ENCODE data around the gene GTPBP3. TPM values are rescaled to one million over a fixed set of nuclear protein-coding genes. Genes with fewer than 3 reads are reported as not detected.

Gene GTPBP3
- polyA plus RNA-seq, 3 donors = 1.0 to 22.0 (median 1.7) TPM

DNA sequence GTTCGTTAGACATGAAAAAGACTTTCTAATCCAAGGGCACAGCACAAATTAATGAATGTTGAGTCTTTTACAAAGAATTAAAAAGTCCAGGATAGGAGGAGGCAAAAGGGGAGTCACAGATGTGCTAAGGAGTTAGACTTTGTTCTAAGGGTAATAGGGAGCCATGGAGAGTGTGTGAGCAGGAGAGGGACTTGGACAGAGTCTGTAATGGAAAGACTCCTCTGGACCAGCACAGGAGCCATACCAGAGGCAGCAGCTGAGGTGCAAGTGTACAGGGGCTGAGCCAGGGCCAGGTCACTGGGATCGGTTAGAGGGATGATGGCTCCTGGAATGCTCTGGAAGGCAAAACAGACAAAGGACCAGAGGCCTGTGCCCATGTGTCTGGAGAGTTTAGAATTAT lies 10.5 kb downstream of the GTPBP3 start:
- Histone ChIP-seq H3K27me3 (ENCODE audit: control insufficient read depth in 2 of 2, insufficient read depth in 2 of 2, low read length in 2 of 2) (peaks cover 0 to 19% of the 10 kb centered on the region in 2 donors), H3K9me3 (replicated peaks in 1 of 2; ENCODE audit: control insufficient read depth in 1 of 2, insufficient read depth in 1 of 2, low read length in 2 of 2) (no peaks in the 10 kb centered on the region), H3K79me2 (ENCODE audit: insufficient read depth, low read length) (no peaks in the 10 kb centered on the region), H4K20me1 (ENCODE audit: insufficient read depth, low read length) (no peaks in the 10 kb centered on the region), H3K4me2 (replicated peaks; ENCODE audit: extremely low read depth, low read length, poor library complexity, severe bottlenecking) (no peak overlapping the region), H3K36me3 (replicated peaks in 1 of 2; ENCODE audit: control insufficient read depth in 1 of 2, insufficient read depth in 2 of 2, low read length in 2 of 2) (no peaks in the 10 kb centered on the region), H2AFZ (ENCODE audit: insufficient read depth, low read depth, low read length, poor library complexity, severe bottlenecking) (no peak overlapping the region), H3K4me3 (replicated peaks in 1 of 3; ENCODE audit: low read depth in 2 of 3, low read length in 3 of 3) (no peak overlapping the region), H3K9ac (ENCODE audit: insufficient read depth, low read length, poor library complexity, severe bottlenecking) (no peak overlapping the region), H3K27ac (ENCODE audit: low read depth in 1 of 2, low read length in 2 of 2) (no peak overlapping the region), H3K4me1 (ENCODE audit: control insufficient read depth in 1 of 2, insufficient read depth in 2 of 2, low read length in 2 of 2) (peaks cover 5 to 6% of the 10 kb centered on the region in 2 donors)
- intact Hi-C loops (cut with micrococcal nuclease) = loop anchor here in 1 of 2 donors (5.0 kb wide), 1 partner anchor 39 kb away; no protein-coding TSS in a partner anchor
- 100% methylated on average over 1 of the region's 2 CpGs for WGBS (ENCODE audit: insufficient coverage)
- TF ChIP-seq, protein P1, sequence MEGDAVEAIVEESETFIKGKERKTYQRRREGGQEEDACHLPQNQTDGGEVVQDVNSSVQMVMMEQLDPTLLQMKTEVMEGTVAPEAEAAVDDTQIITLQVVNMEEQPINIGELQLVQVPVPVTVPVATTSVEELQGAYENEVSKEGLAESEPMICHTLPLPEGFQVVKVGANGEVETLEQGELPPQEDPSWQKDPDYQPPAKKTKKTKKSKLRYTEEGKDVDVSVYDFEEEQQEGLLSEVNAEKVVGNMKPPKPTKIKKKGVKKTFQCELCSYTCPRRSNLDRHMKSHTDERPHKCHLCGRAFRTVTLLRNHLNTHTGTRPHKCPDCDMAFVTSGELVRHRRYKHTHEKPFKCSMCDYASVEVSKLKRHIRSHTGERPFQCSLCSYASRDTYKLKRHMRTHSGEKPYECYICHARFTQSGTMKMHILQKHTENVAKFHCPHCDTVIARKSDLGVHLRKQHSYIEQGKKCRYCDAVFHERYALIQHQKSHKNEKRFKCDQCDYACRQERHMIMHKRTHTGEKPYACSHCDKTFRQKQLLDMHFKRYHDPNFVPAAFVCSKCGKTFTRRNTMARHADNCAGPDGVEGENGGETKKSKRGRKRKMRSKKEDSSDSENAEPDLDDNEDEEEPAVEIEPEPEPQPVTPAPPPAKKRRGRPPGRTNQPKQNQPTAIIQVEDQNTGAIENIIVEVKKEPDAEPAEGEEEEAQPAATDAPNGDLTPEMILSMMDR (IDR thresholded peaks at IDR 0.05) = no peak
- DNase-seq = no peak
- H3K4me3 Mint-ChIP-seq = peak overlapping the region in 1 of 2 donors; percentile 57
- H3K27me3 Mint-ChIP-seq (ENCODE audit: low read depth in 3 of 3) = peaks cover 16 to 50% (median 39%) of the 10 kb centered on the region in 3 donors
- H3K27ac Mint-ChIP-seq = no peak overlapping the region
- peaks cover 0 to under 1% of the 10 kb centered on the region in 2 donors for H3K36me3 Mint-ChIP-seq
- H3K4me1 Mint-ChIP-seq = peaks cover 17% of the 10 kb centered on the region
- H3K9me3 Mint-ChIP-seq = peaks cover 0 to 3% (median 0%) of the 10 kb centered on the region in 7 donors

DNA sequence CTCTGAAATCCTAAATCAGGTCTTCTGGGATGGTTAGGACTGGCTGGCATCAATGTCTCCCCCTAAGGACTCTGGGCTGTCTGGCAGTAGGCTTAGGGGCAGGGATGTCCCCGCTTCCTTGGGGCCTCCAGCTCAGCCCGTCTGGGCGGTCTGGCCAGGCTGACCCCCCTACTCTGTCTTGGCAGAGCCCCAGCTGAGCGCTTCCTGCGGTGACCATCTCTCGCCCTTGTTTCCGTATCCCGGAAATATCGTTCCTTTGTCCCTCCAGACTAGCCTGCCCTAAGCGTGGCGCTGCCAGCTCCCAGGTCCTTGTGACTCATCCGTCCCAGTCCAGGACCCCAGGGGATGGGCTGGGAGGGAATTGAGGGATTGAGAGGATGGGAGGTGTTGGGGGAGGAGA lies 11.3 kb downstream of the GTPBP3 start:
- intact Hi-C loops (cut with micrococcal nuclease) = loop anchor here in 1 of 2 donors (5.0 kb wide), 1 partner anchor 39 kb away; no protein-coding TSS in a partner anchor
- H3K27ac Mint-ChIP-seq = no peak overlapping the region
- H3K36me3 Mint-ChIP-seq = no peaks in the 10 kb centered on the region

More for the DNA sequence above, 11.3 kb downstream of the GTPBP3 start:
- H3K4me1 Mint-ChIP-seq = peaks cover 21% of the 10 kb centered on the region
- H3K27me3 Mint-ChIP-seq (ENCODE audit: low read depth in 3 of 3) = peaks cover 16 to 56% (median 40%) of the 10 kb centered on the region in 3 donors
- peaks cover 0 to 3% (median 0%) of the 10 kb centered on the region in 7 donors for H3K9me3 Mint-ChIP-seq
- 0% methylated on average over 8 of the region's 12 CpGs for WGBS (ENCODE audit: insufficient coverage)
- Histone ChIP-seq H3K36me3 (replicated peaks in 1 of 2; ENCODE audit: control insufficient read depth in 1 of 2, insufficient read depth in 2 of 2, low read length in 2 of 2) (no peaks in the 10 kb centered on the region), H3K27me3 (ENCODE audit: control insufficient read depth in 2 of 2, insufficient read depth in 2 of 2, low read length in 2 of 2) (peaks cover 0 to 19% of the 10 kb centered on the region in 2 donors), H3K4me2 (replicated peaks; ENCODE audit: extremely low read depth, low read length, poor library complexity, severe bottlenecking) (no peak overlapping the region), H2AFZ (ENCODE audit: insufficient read depth, low read depth, low read length, poor library complexity, severe bottlenecking) (peak overlapping the region; percentile 53), H4K20me1 (ENCODE audit: insufficient read depth, low read length) (no peaks in the 10 kb centered on the region), H3K27ac (ENCODE audit: low read depth in 1 of 2, low read length in 2 of 2) (no peak overlapping the region), H3K4me3 (replicated peaks in 1 of 3; ENCODE audit: low read depth in 2 of 3, low read length in 3 of 3) (no peak overlapping the region), H3K9me3 (replicated peaks in 1 of 2; ENCODE audit: control insufficient read depth in 1 of 2, insufficient read depth in 1 of 2, low read length in 2 of 2) (no peaks in the 10 kb centered on the region), H3K9ac (ENCODE audit: insufficient read depth, low read length, poor library complexity, severe bottlenecking) (no peak overlapping the region), H3K4me1 (ENCODE audit: control insufficient read depth in 1 of 2, insufficient read depth in 2 of 2, low read length in 2 of 2) (peaks cover 5 to 6% of the 10 kb centered on the region in 2 donors), H3K79me2 (ENCODE audit: insufficient read depth, low read length) (no peaks in the 10 kb centered on the region)
- peak overlapping the region in 1 of 2 donors; percentile 55 for H3K4me3 Mint-ChIP-seq
- DNase-seq = no peak
- TF ChIP-seq, protein P1 (IDR thresholded peaks at IDR 0.05) = no peak

Measured in CD14-positive monocyte (primary cell).